Naive thymus-derived CD4-positive, alpha-beta T cell (primary cell): ENCODE measurements around the gene CREM. TPM values are rescaled to one million over a fixed set of nuclear protein-coding genes. Genes with fewer than 3 reads are reported as not detected.

Experiments used
- microRNA-seq: library from miRNA; unstranded; fragments of <30 nt; microRNA quantifications from one replicate; pipeline ENCODE4 v1.2.0, GENCODE V29; 2022; ENCODE audit warnings: borderline microRNAs expressed
- polyA plus RNA-seq, 2 donors: library from polyadenylated mRNA; unstranded; fragments of 300-500 nt; fragmentation: Illumina TruSeq; gene quantifications; one replicate each; pipeline ENCODE4 v1.2.3, GENCODE V29; 2021
- total RNA-seq, 6 experiments: library from RNA in 5 of 6; stranded (reverse) in 5 of 6; gene quantifications; 1 replicate in 5 of 6; 2 replicates in 1 of 6; pipeline ENCODE4 v1.2.3 and lab custom pipeline; 2021 to 2026

The CREM gene
- total and polyA plus RNA-seq, 7 experiments from 2014 or later = 13.3 to 76.2 (median 19.7) TPM

Small RNAs within 50 kb of the gene (microRNA-seq; reads per million reads assigned to microRNA genes)
- 14.5 reads per million, percentile 28 among the genes with 10 or more reads in this experiment for gene MIR3611

Other genes with a start within 250 kb of the CREM start
- gene CUL2, start 36.5 kb upstream of the CREM start, total RNA-seq = 10 to 100 TPM; 30.9 to 43.7 (median 36.0) TPM
- 10 to 100 TPM; 26.5 to 33.4 TPM for gene CUL2, start 36.5 kb upstream of the CREM start, polyA plus RNA-seq
- 10 to 100 TPM; 52.3 to 91.9 (median 68.3) TPM for gene CCNY, start 209.7 kb downstream of the CREM start, total RNA-seq
- 10 to 100 TPM; 11.6 to 13.0 TPM for gene CCNY, start 209.7 kb downstream of the CREM start, polyA plus RNA-seq